ENCODE results near the gene IFNG.

DNA sequence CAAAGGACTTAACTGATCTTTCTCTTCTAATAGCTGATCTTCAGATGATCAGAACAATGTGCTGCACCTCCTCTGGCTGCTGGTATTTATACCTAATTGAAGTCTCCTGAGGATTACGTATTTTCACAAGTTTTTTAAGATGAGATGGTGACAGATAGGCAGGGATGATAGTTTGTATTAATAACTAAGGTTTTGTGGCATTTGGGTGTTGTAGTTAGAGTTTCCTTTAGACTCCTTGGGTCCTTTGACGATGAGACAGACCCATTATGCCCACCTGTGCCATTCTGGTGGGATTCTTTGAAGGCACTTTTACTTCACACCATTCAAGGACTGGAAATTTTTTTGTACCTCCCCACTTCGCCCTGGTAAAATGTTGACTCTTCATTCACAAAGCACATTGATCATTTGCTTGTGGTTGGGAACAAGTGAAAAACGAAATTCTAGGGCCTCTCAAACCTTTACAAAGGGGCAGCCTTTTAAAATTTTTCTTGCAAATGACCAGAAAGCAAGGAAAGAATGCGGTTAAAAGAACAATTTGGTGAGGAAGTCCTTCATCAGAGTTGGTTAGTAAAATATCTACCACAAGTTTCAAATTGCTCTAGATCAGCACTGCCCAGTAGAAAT, at the start of gene IFNG:
- TF ChIP-seq, protein P1, sequence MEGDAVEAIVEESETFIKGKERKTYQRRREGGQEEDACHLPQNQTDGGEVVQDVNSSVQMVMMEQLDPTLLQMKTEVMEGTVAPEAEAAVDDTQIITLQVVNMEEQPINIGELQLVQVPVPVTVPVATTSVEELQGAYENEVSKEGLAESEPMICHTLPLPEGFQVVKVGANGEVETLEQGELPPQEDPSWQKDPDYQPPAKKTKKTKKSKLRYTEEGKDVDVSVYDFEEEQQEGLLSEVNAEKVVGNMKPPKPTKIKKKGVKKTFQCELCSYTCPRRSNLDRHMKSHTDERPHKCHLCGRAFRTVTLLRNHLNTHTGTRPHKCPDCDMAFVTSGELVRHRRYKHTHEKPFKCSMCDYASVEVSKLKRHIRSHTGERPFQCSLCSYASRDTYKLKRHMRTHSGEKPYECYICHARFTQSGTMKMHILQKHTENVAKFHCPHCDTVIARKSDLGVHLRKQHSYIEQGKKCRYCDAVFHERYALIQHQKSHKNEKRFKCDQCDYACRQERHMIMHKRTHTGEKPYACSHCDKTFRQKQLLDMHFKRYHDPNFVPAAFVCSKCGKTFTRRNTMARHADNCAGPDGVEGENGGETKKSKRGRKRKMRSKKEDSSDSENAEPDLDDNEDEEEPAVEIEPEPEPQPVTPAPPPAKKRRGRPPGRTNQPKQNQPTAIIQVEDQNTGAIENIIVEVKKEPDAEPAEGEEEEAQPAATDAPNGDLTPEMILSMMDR (optimal IDR thresholded peaks at IDR 0.05 in 1 of 3, IDR thresholded peaks at IDR 0.05 in 1 of 3, conservative IDR thresholded peaks at IDR 0.05 in 1 of 3; ENCODE audit: extremely low read depth in 1 of 3, insufficient read depth in 2 of 3, low read length in 3 of 3) = no peak
- TF ChIP-seq EZH2 (IDR thresholded peaks at IDR 0.05; ENCODE audit: low read length) = no peak

All from keratinocyte (primary cell).